CD4-positive, alpha-beta T cell treated with Interleukin-1 beta for 1 hour (primary cell): Measurements from ENCODE around the gene SELP.
A peak's percentile ranks its signal among the peaks of the same experiment; 100 is the strongest.

Experiments
- DNase-seq, 2 donors: peaks; one replicate each; pipeline ENCODE4 v3.0.0-alpha.2; 2020 to 2022

Gene SELP

GRCh38 chr1:169618367-169618766 is 11.6 kb downstream of the SELP start:
- DNase-seq = no peak

- no peak for DNase-seq
These were observed 14.1 kb downstream of the SELP start for GRCh38 chr1:169615803-169616202.

- no peak for DNase-seq
These were observed 19.1 kb downstream of the SELP start for GRCh38 chr1:169610858-169611257.

GRCh38 chr1:169610108-169610507 is 19.8 kb downstream of the SELP start:
- DNase-seq = no peak

GRCh38 chr1:169608226-169608625 is 21.7 kb downstream of the SELP start:
- no peak for DNase-seq

GRCh38 chr1:169604781-169605560 is 25.0 kb downstream of the SELP start:
- DNase-seq = peak; percentile 65 to 71

- DNase-seq = peak in 1 of 2 donors; percentile 42
These were observed 28.6 kb downstream of the SELP start for GRCh38 chr1:169601096-169601881.

- no peak for DNase-seq
These were observed 33.9 kb downstream of the SELP start for GRCh38 chr1:169595764-169596711.

GRCh38 chr1:169594391-169594790 is 35.5 kb downstream of the SELP start:
- no peak for DNase-seq

GRCh38 chr1:169590932-169591331 is 39.0 kb downstream of the SELP start:
- no peak for DNase-seq

- DNase-seq = no peak
These were observed 41.0 kb downstream of the SELP start for GRCh38 chr1:169588785-169589485.

- no peak for DNase-seq
These were observed 41.8 kb downstream of the SELP start for GRCh38 chr1:169588112-169588511.

GRCh38 chr1:169586395-169587255 is 43.3 kb downstream of the SELP start, which contains the start of gene F5:
Gene F5, minus strand, starts transcription at chr1:169586481. Its CDS starts 95 bp downstream, at chr1:169586386.
- DNase-seq = peak; percentile 75 to 79

GRCh38 chr1:169586067-169586394 is 43.9 kb downstream of the SELP start:
- DNase-seq = no peak

GRCh38 chr1:169585181-169585580 is 44.7 kb downstream of the SELP start:
- no peak for DNase-seq

- DNase-seq = peak in 1 of 2 donors; percentile 21
These were observed 45.3 kb downstream of the SELP start for GRCh38 chr1:169584483-169585144.

GRCh38 chr1:169577981-169578738 is 51.8 kb downstream of the SELP start:
- DNase-seq = no peak

GRCh38 chr1:169576935-169577331 is 53.0 kb downstream of the SELP start:
- DNase-seq = no peak

GRCh38 chr1:169576241-169576934 is 53.5 kb downstream of the SELP start:
- no peak for DNase-seq
